ENCODE results near the gene SPO11. TPM values are rescaled to one million over a fixed set of nuclear protein-coding genes. Genes with fewer than 3 reads are reported as not detected.
"Not testable (repeated sequence)": the region's sequence is repeated elsewhere in the genome, so short reads cannot be mapped to it uniquely, and the experiment has no call there.

Gene SPO11
- total and polyA plus RNA-seq, 3 donors from 2014 or later: 5.9 to 13.8 (median 12.3) TPM

- Histone ChIP-seq H3K9me3 (no peaks in the 10 kb centered on the region), H3K27ac (no peak overlapping the region), H3K4me3 (peak overlapping the region in 1 of 2 donors; percentile 82), H3K27me3 (no peaks in the 10 kb centered on the region), H3K36me3 (ENCODE audit: low read depth, missing control alignments) (no peaks in the 10 kb centered on the region), H3K4me1 (no peaks in the 10 kb centered on the region)
- 46 to 71% methylated on average over 15 to 16 of the region's 16 CpGs for WGBS, 2 donors
- intact Hi-C loops (cut with DNase I; ENCODE audit: low total_unique reads): no loop called here
- no peak for DNase-seq
- TF ChIP-seq CTCF (IDR thresholded peaks at IDR 0.05) (no peak), POLR2A (IDR thresholded peaks at IDR 0.05) (no peak)
Observed at GRCh38 chr20:57350081-57350710, 20.6 kb downstream of the SPO11 start.

- not testable (repeated sequence) for H3K9me3 ChIP-seq
Observed at GRCh38 chr20:57350726-57351041, 21.1 kb downstream of the SPO11 start.

GRCh38 chr20:57351042-57351783 is 21.6 kb downstream of the SPO11 start, which contains the start of gene RAE1:
Gene RAE1, plus strand, starts transcription at chr20:57351255. Its CDS starts 2,784 bp downstream, at chr20:57354039.
- intact Hi-C loops (cut with DNase I; ENCODE audit: low total_unique reads): no loop called here
- DNase-seq: peak; percentile 94
- TF ChIP-seq POLR2A (IDR thresholded peaks at IDR 0.05) (no peak), CTCF (IDR thresholded peaks at IDR 0.05) (no peak)
- Histone ChIP-seq H3K27me3 (no peaks in the 10 kb centered on the region), H3K4me3 (peak within 1 kb of the TSS; percentile 82), H3K4me1 (no peaks in the 10 kb centered on the region), H3K27ac (peak within 1 kb of the TSS; percentile 57 to 84), H3K9me3 (no peaks in the 10 kb centered on the region), H3K36me3 (ENCODE audit: low read depth, missing control alignments) (no peaks in the 10 kb centered on the region)
- 1% methylated on average over 37 to 64 of the region's 64 CpGs for WGBS, 2 donors

More at GRCh38 chr20:57350726-57351041, 21.1 kb downstream of the SPO11 start:
- Histone ChIP-seq H3K4me3 (peak overlapping the region; percentile 82), H3K27ac (peak overlapping the region; percentile 57 to 84)
- H3K27me3 ChIP-seq; intact Hi-C loops (cut with DNase I; ENCODE audit: low total_unique reads); H3K36me3 ChIP-seq (ENCODE audit: low read depth, missing control alignments); DNase-seq; H3K4me1 ChIP-seq: not testable (repeated sequence)
- WGBS, 2 donors: 11 to 20% methylated on average over 1 to 15 of the region's 24 CpGs

DNA sequence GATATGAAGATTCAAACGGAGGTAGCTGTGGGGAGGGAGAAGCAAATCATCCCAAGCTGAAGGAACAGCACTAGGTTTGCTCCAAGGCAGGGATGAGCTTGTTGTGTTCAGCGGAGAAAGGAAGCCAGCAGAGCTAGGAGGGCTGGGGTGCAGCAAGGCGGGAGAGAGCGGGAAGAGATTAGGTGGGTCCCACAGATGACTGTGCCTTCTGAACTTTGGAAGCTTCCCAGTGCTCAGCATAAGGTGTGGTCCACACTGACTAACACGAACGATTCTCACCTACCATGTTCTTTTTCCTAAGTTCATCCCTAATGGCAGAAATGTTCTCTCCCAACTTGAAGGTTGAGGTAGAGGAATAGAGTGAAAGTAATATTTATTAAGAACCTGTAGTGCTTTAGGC is 22.7 kb downstream of the SPO11 start:
- DNase-seq: no peak
- Histone ChIP-seq H3K4me3 (no peak overlapping the region), H3K9me3 (no peaks in the 10 kb centered on the region), H3K36me3 (ENCODE audit: low read depth, missing control alignments) (no peaks in the 10 kb centered on the region), H3K27ac (no peak overlapping the region), H3K27me3 (no peaks in the 10 kb centered on the region), H3K4me1 (no peaks in the 10 kb centered on the region)
- intact Hi-C loops (cut with DNase I; ENCODE audit: low total_unique reads): no loop called here
- 51 to 63% methylated on average over 5 to 6 of the region's 6 CpGs for WGBS, 2 donors
- TF ChIP-seq CTCF (IDR thresholded peaks at IDR 0.05): no peak
- no peak for TF ChIP-seq POLR2A (IDR thresholded peaks at IDR 0.05)

DNA sequence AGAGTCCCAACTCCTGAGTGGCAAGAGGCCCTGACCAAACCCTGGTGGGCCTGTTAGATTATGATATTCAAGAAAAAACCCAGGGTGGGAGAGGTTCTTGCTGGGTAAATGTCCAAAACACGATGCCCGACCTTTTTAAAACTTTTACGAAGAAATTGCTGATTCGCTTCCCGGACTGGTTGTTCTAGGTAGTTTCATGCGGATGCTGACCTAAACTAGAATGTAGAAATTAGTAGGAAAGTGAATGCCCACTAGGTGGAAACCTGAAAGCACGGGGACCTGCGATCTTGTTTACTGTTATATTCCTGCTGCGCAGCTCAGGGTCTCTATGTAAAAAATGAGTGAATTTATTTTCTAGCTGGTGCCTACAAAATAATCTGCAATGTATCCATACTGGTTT is 23.7 kb downstream of the SPO11 start:
- Histone ChIP-seq H3K27ac (no peak overlapping the region), H3K4me3 (no peak overlapping the region), H3K27me3 (no peaks in the 10 kb centered on the region), H3K36me3 (ENCODE audit: low read depth, missing control alignments) (no peaks in the 10 kb centered on the region), H3K9me3 (no peaks in the 10 kb centered on the region), H3K4me1 (no peaks in the 10 kb centered on the region)
- no peak for DNase-seq
- WGBS, 2 donors: 86 to 91% methylated on average over 9 of the region's 9 CpGs
- intact Hi-C loops (cut with DNase I; ENCODE audit: low total_unique reads): no loop called here
- no peak for TF ChIP-seq CTCF (IDR thresholded peaks at IDR 0.05)
- TF ChIP-seq POLR2A (IDR thresholded peaks at IDR 0.05): no peak

Data from testis (tissue), 3 donors.